Hepatic stellate cell (primary cell): Measurements from ENCODE around the gene EDDM3A.
"Not testable (repeated sequence)": the region's sequence is repeated elsewhere in the genome, so short reads cannot be mapped to it uniquely, and the experiment has no call there.

Source experiments
- DNase-seq: peaks from one replicate; pipeline ENCODE4 v3.0.0; 2011; ENCODE audit warnings: low spot score

EDDM3A gene

DNA sequence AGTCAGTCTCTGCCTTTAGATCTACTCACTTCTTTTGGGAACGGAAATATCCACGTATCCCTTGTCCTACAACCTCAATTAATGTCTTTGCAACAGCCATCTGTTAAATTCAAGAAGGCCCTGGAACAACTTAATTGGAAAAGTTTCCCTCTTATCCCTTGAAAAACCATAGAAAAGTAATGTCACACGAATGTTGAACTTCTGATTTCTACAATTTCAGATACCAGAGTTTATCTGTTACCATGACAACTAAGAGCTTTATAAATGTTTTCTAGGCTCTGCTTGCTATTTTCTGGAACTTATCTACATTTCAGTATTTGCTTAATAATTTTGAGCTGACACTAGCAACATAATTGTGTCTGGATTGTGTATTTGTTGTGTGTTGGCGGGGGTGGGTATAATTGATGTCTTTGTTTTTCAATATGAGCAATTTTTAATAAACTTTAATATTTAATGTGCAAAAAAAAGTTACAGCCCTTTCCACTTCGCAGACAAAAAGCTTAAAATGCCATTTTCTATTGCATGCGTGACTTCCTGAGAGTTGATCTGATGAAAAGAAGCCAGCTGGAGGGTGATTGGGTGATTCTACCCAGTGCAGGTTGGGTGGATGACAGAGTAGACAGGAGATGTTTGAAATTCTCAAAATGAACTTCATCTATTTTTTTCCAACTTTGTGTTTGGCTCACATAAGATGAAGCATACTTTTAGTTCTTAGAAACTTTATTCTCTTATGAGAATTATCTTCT, 11.8 kb upstream of the EDDM3A start:
- no peak for DNase-seq

DNA sequence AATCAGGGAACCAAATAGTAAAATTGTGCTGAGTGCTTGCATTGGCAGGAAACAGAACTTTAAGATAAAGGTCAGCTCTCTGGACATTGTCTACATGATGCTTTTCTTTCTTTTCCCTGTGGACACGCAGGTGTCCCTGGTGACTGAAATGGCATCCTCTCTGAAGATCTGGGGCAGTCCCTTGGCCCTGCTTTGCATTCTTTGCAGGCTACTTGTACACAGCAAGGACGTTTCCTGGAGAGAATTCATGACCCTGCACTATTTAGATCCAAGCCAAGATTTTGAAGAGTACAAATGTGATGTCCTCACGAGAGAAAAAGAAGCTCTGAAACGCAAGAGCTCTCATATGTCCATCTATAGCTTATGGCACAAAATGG, 11.3 kb upstream of the EDDM3A start:
- no peak for DNase-seq

DNA sequence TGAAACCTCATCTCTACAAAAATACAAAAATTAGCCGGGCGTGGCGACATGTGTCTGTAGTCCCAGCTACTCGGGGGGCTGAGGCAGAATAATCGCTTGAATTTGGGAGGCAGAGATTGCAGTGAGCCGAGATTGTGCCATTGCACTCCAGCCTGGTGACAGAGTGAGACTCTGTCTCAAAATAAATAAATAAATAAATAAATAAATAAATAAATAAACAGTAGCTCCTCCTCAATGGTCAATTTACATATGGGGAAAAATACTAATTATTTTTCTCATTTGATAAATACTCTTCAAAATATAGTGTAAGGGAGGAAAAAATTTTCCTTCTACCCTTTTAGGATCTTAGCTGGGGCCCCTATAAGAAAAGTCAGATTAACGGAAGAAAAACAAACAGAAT, 7.4 kb upstream of the EDDM3A start:
- DNase-seq: not testable (repeated sequence)

DNA sequence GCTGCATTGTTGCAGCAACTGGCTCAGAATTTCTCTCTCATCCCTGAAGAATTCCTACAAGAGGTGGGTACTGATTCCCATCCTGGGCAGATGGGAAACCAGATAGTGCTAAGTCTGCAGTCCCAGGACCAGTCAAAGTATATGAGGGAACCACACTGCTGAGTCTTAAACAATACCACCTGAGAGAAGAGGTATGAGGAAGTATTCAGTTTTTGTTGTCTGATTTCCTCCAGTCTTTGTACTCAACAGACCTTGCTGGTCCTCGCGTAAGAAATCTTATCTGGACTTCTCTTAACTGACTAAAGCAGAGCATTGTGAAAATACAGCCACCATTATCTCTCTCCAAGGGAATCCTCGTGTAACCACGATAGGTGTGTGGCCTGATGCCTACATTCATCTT, 3.6 kb upstream of the EDDM3A start:
- DNase-seq: no peak

DNA sequence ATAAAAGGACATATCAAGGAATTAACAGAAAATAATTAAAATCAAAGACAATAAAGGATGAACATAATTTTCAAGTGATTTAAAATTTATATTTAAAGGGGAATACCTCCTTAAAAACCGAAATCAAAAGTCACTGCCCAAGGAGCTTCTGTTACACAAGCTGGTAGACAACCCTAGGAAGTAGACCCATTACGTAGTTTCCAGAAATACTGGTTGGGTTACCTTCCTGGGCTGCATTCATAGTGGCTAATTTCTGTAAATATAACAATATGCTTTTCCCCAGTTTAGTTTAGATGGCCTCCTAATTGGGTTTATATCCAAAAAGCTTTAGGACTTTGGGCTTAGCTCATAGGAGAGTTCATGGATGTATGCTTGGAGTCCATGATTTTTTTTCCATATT, 2.1 kb upstream of the EDDM3A start:
- no peak for DNase-seq

DNA sequence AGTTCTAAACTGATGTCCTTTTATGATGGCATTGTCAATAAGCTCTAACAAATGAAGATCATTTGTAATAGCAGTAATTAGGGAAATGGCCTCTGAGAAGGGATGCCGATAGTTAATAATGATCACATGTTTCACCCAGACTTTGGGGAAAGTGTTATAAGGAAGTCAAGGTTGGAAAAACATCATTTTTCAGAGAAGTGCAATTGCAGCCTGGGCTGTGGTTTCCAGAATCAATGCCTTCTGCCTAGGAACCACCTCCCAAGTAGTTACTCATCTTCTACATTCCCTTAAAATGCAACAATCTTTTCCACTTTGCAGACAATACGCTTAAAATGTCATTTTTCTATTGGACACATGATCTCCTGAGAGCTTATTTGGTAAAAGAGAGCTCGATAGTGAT, 879 bp downstream of the EDDM3A start:
- no peak for DNase-seq

DNA sequence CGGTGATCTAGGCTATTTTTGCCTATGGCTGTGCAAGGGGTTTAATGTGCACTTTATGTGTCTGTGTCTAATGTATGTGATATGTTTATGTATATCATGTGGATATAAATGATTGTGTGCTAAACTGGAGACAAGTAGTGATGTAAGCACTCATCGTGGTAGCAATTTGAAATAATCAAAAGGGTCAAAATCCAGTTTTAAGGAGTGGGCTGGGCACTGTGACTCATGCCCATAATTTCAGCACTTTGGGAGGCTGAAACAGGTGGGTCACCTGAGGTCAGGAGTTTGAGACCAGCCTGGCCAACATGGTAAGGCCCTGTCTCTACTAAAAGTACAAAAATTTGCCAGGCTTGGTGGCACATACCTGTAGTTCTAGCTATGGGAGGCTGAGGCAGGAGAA, 2.8 kb downstream of the EDDM3A start:
- no peak for DNase-seq

DNA sequence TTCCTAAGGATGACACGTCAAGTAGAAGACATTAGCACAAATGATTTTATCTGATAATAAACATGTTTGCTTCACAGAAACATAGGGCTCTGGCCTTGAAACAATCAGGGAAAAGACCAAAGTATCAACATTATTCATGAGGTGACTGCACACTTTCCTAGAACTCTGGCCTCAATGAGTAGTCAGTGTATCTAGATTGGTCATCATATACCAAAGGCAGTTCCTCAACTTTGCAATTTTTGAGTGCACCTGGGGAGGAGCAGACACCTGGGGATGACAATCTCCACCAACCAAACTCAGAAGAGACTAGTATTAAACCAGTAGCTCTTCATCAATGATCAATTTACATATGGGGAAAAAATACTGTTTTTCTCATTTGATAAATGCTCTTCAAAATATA, 4.5 kb downstream of the EDDM3A start:
- no peak for DNase-seq

DNA sequence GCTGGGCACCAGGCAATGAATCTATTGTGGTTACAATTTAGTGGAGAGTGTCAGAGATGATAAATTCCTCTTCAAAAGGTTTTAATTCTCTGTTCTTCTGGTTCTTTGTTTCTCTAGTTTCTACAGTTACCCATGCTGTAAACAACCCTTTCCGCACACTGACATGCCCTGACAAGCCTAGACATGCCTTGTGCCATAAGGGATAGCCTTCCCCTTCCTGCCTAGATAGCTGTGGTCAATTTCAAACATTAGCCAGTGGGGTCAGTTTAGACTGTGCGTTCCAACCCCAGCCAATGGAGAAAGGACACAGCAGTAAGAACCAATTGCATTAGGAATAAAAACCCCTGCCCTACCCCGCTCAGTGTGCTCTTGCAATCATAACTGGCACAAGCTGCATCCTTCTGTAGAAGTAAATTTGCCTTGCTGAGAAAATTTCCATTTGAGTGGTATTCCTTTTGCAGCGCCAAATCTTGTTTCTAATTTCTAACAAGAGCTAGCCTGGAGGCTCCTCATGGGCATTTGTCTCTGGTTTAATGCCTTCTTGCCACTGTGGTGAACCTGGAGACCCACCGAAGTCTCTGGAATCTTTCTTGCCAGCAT, 6.4 kb downstream of the EDDM3A start:
- DNase-seq: no peak

DNA sequence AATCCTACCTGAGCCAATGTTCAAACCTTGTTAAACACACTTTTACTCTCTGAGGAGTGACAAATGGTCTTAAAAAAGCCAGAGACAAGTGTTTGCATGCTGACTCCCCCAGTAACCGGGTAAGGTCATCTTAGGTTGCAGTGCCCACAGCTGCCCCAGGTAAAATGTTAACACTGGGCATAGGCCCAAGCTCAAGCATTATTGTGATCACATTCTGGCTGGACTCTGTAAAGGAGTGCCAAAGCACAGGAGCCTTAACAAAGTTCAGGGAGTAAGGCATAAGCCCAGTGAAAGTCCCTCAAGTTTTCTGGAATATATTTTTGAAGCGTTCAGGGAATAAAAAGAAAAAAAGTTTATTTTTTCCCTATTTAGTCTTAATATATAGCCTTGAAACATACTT, 8.6 kb downstream of the EDDM3A start:
- no peak for DNase-seq

DNA sequence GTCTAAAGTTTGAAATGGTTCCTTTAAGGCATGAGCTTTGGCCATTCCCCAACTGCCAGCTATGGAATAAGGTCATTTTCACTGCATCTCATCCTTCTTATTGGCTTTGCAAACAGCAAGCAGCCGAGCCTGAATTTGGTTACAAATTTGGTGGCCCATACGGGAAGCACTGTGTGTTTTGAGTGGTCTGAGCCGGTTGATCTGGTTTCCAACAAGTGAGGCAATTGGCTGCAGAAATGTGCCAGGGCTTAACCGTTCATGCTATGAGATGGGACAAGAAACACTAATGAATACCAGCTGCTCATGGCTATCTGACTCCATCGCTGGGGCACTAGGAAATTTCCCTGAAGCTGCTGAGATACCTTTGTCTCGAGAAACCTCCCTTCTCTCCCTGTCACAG, 9.3 kb downstream of the EDDM3A start:
- DNase-seq: no peak

DNA sequence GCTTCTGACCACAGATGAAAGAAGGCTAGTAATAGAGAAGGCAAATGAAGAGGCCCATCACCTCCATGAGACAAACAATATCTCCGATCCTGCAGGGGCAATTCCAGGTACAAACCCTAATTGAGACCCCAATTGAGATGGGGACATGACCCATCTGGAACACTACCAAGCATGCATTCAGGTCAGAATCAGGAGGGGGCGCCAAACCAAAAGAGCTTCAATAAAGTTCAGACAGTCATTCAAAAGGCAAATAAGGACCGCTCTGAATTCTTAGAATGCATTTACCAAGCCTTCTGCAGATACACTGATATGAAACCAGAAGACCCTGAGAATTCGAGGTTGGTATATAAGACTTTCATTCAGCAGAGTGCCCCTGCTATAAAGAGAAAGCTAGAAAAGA, 12.3 kb downstream of the EDDM3A start:
- DNase-seq: no peak

DNA sequence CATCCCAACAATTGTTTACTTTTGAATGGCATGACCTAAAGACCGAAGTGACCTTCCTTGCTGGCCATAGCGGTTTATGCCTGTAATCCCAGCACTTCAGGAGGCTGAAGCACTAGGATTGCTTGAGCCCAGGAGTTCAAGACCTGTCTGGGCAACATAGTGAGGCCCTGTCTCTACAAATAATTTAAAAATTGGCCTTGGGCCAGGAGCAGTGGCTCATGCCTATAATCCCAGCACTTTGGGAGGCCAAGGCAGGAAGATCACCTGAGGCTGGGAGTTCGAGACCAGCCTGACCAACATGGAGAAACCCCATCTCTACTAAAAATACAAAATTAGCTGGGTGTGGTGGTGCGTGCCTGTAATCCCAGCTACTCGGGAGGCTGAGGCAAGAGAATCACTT, 13.8 kb downstream of the EDDM3A start:
- not testable (repeated sequence) for DNase-seq

DNA sequence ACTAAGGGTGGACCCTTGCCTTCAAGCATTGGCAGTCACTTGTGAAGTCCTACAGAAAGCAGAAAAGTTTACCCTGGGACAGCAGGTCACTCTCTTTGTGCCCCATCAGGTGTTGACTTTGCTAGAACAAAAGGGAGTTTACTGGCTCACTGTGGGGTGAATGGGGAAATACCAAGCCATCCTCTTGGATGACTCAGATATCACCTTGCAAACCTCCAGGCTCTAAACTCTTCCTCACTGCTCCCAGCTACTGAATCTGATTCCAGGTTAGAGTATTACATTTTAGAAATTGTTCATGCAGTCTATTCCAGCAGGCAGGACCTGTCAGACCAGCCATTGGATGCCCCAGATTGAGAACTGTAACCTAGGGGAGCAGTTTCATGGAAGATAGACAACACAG, 15.3 kb downstream of the EDDM3A start:
- no peak for DNase-seq

DNA sequence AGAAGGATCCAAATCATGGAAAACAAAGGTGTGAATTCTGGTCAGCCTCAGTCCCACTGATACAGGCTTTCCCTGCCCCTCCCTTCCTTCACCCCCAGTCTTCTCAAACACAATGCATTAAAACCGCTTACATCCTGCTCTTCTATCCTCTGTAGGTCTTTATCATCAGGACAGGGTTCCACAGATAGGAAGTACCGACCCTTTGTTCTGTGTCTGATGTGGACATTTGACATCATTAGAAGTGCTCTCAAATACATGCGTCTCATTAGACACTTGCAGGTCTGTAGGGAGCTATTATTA, 22.9 kb downstream of the EDDM3A start:
- DNase-seq: no peak

DNA sequence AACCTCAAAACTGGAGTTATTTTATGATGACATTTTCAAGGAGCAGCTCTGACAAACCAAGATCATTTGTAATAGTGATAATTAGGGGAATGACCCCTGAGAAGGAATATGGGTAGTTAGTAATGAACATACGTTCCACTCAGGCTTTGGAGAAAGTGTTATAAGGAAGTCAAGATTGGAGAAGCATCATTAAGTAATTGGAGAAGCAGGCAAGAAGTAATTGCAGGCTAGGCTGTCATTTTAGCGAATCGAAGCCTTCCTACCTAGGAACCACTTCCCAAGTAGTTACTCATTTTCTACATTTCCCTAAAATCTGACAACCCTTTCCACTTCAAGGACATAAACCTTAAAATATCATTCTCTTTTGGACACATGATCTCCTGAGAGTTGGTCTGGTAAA, 23.7 kb downstream of the EDDM3A start:
- DNase-seq: no peak

DNA sequence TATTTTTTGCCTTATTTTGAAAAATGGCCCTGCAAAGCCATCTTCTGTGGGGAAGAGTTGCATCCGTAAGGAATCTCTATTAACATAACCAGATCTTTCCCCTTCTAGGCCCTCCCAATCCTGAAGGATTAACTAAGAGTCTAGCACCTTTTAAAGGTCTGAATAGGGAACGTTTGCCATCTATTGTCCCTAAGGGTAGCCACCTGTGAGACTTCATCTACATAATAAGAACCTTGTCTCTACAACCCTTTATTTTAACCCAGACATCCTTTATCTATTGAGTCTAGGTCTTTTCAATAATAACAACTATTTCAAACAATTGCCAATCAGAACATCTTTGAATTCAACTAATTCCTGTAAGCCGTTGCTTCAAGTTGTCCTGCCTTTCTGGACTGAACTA, 27.0 kb downstream of the EDDM3A start:
- no peak for DNase-seq

DNA sequence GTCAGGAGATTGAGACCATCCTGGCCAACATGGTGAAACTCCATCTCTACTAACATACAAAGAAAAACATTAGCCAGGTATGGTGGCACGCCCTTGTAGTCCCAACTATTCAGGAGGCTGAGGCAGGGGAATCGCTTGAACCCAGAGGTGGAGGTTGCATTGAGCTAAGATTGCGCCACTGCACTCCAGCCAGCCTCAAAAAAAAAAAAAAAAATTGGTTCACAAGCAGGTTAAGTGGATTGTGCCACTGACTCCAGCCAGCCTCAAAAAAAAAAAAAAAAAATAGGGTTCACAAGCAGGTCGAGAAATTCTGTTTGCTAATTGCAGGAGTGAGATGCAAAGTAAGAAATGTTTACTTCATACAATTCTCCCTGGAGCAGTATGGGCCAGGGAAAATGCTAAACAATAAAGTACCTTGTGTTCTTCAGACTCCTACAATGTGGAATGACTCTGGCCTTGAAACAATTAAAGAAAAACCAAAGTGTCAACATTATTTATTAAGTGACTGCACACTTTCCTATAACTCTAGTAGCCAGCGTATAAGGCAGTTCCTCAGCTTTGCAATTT, 28.7 kb downstream of the EDDM3A start:
- DNase-seq: no peak

DNA sequence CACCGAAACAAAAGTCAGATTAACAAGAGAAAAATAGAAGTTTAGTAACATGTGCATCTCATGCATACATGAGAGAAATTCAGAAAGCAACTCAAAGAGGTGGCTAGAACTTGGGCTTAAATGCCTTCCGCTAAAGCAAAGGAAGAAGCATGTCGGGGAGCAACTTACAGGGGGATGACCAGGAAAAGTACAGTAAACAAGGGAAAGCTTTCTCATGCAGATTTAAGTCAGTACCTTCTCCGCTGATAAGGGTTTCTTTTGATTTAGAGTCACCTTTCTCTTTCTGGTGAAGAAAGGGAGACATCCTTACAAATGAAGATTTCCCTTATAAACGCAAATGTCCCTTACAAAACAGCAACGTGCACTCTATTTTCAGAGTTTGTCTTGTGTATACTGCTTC, 29.4 kb downstream of the EDDM3A start:
- DNase-seq: no peak

DNA sequence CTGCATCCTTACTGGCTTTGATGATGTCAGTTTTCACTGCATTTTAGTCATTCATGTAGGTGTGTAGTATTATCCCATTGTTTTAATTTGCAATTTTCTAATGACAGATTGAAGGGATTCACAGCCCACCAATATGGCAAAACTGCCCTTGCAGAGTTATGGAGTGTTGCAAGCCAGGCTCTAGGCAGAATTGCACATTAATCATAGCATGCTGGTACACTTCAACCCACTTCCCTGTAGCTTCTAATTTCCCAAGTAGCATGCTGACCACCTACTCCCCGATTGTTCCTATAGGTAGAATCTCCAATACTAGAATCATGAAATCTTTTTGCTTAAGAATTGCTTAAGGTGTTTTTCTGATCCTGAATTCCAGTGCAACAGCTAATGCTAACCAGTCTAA, 30.2 kb downstream of the EDDM3A start:
- no peak for DNase-seq

DNA sequence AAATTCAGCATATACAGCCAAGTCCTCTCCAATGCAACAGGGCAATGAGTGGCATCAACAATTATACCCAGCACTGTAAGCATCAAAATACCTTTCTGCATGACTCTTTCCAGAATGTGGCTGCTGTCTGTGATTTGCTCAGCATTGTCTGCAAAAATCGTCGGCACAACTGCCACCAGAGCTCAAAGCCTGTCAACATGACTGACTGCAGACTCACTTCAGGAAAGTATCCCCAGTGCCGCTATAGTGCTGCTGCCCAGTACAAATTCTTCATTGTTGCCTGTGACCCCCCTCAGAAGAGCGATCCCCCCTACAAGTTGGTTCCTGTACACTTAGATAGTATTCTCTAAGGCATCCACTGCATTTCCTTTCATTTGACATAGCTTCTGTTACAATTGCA, 36.1 kb downstream of the EDDM3A start:
- DNase-seq: no peak

DNA sequence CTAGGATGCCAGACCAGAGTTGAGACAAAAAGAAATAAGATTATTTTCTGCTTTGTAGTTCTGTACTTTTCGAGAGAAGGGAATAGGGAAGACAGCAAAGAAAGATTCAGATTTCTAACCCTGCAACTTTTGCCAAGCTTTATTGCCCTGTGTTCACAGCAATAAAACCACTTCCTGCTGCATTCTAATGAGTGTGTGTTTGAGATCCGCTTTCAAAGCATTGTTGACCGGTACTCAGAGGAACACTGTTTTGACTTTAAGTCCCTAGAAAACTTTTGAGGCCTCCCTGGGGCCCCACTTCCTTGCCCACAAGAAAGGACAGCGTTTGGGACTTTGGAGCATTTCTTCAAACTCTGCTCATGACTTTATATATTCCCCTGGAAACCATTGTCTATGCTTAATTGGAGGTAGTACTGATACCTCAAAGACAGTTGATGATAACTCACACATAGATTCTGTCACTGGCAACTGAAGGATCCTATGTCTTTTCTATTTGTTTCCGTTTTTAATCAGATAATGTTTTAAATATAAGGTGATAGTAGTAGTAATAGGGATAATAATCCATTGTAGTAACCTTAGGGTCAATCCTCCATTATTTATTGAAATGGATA, 36.7 kb downstream of the EDDM3A start:
- no peak for DNase-seq

DNA sequence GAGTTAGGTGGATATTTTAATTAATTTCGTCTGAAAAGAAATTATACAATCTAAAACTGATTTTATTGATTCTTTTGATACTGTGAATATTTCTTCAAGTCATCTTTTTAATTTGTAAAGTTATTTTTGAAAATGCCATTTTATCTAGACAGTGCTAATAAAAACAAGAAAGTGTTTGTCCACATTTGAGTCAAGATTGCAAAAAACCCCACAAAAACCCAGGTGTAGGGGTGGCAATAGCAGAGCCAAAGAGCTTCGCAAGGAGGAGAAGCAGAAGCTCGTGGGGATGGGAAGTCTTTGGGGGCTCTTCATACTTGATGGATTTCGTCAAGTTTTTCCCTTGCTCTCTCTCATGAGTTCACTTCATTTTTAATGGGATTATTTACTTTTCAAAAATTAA, 41.3 kb downstream of the EDDM3A start:
- no peak for DNase-seq
